AG09309 (cell line): ENCODE results near the gene NDRG3.

ENCODE experiments used
- DNase-seq: peaks from one replicate; pipeline ENCODE4 v3.0.0-alpha.2; 2010; ENCODE audit warnings: low read depth
- H3K4me3 ChIP-seq: 2 replicates; pipeline ENCODE4 v1.5.1; 2011; ENCODE audit warnings: mild to moderate bottlenecking, low read depth, low read length, moderate library complexity; ENCODE audit not compliant: control insufficient read depth
- CTCF ChIP-seq: IDR thresholded peaks from 2 replicates; pipeline ENCODE4 v1.5.1; 2011; ENCODE audit warnings: mild to moderate bottlenecking, low read depth, low read length, inconsistent platforms; ENCODE audit not compliant: insufficient read depth, control insufficient read depth; ENCODE audit errors: missing control alignments

NDRG3 gene

DNA sequence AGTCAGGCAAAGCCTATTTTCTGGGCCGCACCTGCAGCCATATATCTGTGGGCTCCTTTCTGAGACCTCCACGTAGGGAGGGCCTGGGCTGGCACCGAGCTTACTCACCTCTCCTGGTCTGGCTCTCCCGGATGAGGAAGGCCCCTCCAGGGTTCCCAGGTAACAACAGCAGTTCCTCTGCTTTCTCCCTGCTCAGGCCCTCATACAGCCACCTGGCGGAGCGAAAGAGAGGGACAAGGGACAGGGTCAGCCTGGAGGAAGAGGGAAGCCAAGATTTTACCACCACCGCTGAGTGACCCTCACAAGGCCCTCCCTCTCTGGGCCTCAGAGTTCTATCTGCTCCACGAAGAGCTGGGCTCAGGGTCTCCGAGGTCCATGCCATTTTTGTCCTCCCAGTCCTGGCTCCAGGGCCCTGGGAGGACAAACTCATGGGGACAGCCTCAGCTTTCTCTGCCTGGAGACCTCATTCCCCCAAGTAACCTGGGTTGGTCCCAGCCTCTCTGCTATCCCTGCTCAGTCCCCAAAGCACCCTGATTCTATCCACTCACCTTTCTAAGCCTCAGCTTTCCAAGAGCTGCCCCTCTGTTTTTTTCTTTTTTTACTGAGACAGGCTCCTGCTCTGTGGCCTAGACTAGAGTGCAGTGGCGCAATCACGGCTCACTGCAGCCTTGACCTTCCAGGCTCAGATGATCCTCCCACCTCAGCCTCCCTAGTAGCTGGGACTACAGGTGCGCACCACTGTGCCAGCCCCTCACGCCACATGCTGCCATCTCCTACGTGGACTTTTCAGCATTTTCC lies 113.2 kb downstream of the NDRG3 start:
- no peak for DNase-seq
- no peak overlapping the region for H3K4me3 ChIP-seq
- no peak for TF ChIP-seq CTCF

- no peak for DNase-seq
- no peak overlapping the region for H3K4me3 ChIP-seq
- no peak for TF ChIP-seq CTCF
These were observed 113.8 kb downstream of the NDRG3 start for GRCh38 chr20:36632147-36632486.

DNA sequence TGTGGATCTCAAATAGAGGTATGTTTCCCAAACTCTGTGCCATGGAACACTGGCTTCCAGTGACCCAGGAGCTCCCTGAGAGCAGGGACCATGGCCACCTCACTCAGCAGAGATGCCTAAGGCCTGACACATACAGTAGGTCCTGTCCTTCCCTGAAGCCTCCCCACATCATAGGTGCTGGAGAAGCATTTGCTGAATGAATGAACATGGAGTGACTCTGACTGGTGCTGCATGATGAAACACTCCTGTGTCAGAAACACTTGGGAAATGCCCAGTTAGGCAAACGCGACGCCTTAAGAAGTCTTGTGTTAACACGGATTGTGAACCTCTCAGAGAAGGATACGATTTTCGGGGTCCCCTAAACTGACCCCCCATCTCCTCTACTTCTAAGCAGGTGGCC lies 114.2 kb downstream of the NDRG3 start:
- no peak overlapping the region for H3K4me3 ChIP-seq
- DNase-seq, result no peak
- no peak for TF ChIP-seq CTCF

DNA sequence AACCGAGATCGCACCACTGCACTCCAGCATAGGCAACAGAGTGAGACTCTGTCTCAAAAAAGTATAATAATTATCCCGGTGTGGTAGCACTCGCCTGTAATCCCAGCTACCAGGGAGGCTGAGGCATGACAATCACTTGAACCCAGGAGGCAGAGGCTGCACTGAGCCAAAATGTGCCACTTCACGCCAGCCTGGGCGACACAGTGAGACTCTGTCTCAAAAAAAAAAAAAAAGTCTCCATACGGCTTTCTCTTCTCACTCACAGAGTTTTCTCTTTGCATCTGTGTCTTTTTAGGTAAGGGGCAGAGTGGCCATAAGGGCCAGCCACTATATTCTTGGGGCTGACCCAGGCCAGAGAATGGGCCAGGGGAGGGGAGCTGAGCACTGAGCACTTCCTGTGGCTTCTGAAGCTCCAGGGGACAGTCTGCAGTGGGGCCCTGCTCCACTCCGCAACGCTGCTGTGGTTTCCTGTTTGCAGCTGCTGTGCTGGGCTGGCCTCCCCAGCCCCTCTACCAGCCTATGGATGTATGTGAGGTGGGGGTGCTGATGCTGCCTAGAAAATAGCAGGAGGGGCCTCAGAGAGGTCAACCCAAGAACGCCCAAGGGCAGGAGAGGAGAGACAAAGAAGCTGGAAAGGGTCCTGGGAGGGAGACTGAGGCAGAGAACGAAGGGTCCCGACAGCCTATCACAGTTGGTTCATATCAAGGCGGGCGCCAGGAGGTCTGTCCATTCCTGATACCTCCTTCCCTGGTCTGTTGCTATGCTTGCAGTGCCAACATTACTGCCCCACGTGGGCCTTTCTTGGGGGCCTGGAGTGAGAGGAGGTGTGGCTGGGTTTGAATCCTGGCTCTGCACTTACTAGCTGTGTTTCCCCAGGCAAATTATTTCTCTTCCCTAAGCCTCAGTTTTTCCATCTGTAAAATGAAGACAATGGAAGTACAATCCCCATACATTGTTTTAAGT lies 115.9 kb downstream of the NDRG3 start:
- no peak for DNase-seq
- TF ChIP-seq CTCF, result no peak
- H3K4me3 ChIP-seq, result no peak overlapping the region

DNA sequence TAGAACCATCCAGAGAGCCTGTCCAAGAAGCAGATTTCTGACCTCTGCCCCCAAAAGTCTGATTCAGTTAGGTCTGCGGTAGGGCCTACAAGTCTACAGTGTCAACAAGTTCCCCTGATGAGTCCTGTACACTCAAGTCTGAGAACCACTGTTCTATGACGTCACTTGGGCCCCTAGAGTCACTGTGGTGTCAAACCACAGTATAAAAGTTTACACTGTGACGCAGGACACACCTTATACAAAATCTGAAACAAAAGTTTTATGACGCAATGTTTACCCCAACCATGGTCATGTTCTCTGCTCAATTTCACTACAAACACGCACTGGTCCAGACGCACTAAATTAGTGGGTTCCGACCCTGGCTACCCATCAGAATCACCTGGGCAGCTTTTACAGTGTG lies 117.8 kb downstream of the NDRG3 start:
- no peak for TF ChIP-seq CTCF
- DNase-seq, result no peak
- no peak overlapping the region for H3K4me3 ChIP-seq

DNA sequence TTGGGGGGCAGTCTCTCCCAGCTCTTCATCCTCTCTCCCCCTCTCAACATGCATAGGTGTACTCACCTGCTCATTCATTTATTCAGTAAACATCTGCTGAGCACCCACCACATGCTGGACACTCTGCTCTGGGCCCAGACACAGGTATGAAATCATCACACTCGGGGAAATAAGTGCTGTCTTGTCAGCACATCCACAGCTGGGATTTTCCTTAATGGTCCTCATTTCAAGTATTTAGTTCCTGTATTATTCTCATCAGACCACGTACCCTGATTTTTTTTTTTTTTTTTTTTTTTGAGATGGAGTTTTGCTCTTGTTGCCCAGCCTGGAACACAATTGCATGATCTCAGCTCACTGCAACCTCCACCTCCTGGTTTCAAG lies 121.0 kb downstream of the NDRG3 start:
- no peak for DNase-seq
- no peak overlapping the region for H3K4me3 ChIP-seq
- TF ChIP-seq CTCF, result no peak
